CD4-positive, alpha-beta memory T cell (primary cell): ENCODE results near the gene MYO5A. TPM values are rescaled to one million over a fixed set of nuclear protein-coding genes. Genes with fewer than 3 reads are reported as not detected.

Experiments
- microRNA-seq: library from miRNA; unstranded; fragments of <30 nt; microRNA quantifications from one replicate; pipeline ENCODE4 v1.2.0, GENCODE V29; 2021; ENCODE audit warnings: borderline replicate concordance, borderline number of aligned reads, borderline microRNAs expressed, mixed read lengths
- polyA plus RNA-seq, 2 donors: library from polyadenylated mRNA; unstranded; fragments of 300-500 nt; fragmentation: Illumina TruSeq; gene quantifications; one replicate each; pipeline ENCODE4 v1.2.3, GENCODE V29; 2021
- total RNA-seq, 2 experiments: library from RNA; stranded (reverse); gene quantifications; one replicate each; pipeline ENCODE4 v1.2.3, GENCODE V29; 2021

Gene MYO5A
- total and polyA plus RNA-seq, 4 experiments from 2014 or later = 3.6 to 43.9 (median 25.6) TPM

Small RNA genes lying within 50 kb of the gene (microRNA-seq; reads per million reads assigned to microRNA genes)
- gene MIR1266 = not detected

Other genes with a start within 250 kb of the MYO5A start
- under 1 TPM; 0.19 to 0.29 TPM for gene MYO5C, start 233.1 kb downstream of the MYO5A start, total RNA-seq
- under 1 TPM in 1 of 2 donors, not detected in 1; 0.29 TPM for gene MYO5C, start 233.1 kb downstream of the MYO5A start, polyA plus RNA-seq
- 100 to 1,000 TPM; 105 to 130 TPM for gene ARPP19, start 40.1 kb upstream of the MYO5A start, total RNA-seq
- 10 to 100 TPM; 51.3 to 65.9 TPM for gene ARPP19, start 40.1 kb upstream of the MYO5A start, polyA plus RNA-seq
- 10 to 100 TPM; 95.6 to 97.1 TPM for gene ATOSA, start 150.5 kb upstream of the MYO5A start, total RNA-seq
- 10 to 100 TPM; 12.7 to 13.7 TPM for gene ATOSA, start 150.5 kb upstream of the MYO5A start, polyA plus RNA-seq